C4-2B (cell line): Measurements from ENCODE around the gene TRPV3.

Experiments
- CTCF ChIP-seq: fragments of 450-650 bp; conservative IDR thresholded peaks from 2 replicates; pipeline ENCODE4 v1.5.1; 2017; ENCODE audit warnings: mild to moderate bottlenecking
- ZFX ChIP-seq: fragments of 450-650 bp; IDR thresholded peaks from 2 replicates; pipeline ENCODE4 v1.6.1; 2017

- TF ChIP-seq CTCF (no peak), ZFX (no peak)
Measured at GRCh38 chr17:3475812-3476610, 81.6 kb downstream of the TRPV3 start, which contains the start of gene ASPA.
